ENCODE measurements around the gene TXN2. TPM values are rescaled to one million over a fixed set of nuclear protein-coding genes. Genes with fewer than 3 reads are reported as not detected.

TXN2 gene
- total RNA-seq, 1 experiment from 2014 or later, result 95.1 TPM

GRCh38 chr22:36510966-36511881, 29.8 kb upstream of the TXN2 start:
- POLR2A ChIA-PET (ENCODE audit: unreplicated experiment), result interaction anchor here (0.6 to 0.7 kb wide), 2 partner anchors 10 to 501 kb away, joined by 5 read pairs; no protein-coding TSS in a partner anchor
- H3K36me3 ChIP-seq (ENCODE audit: low read depth), result peaks cover 54% of the 10 kb centered on the region
- H3K9me3 ChIP-seq (ENCODE audit: insufficient read depth, low read depth), result no peaks in the 10 kb centered on the region
- TSS peak; percentile 5 for BruUV-seq (replicated peaks)
- H3K9me2 ChIP-seq (ENCODE audit: insufficient read depth), result no peaks in the 10 kb centered on the region
- peaks cover 15% of the 10 kb centered on the region for H3K4me1 ChIP-seq (replicated peaks; ENCODE audit: insufficient read depth)
- CTCF ChIA-PET, result interaction anchor here (0.8 to 1.3 kb wide), 3 partner anchors 11 to 263 kb away, joined by 3 to 6 read pairs (median 3); no protein-coding TSS in a partner anchor
- TF ChIP-seq CTCF (conservative IDR thresholded peaks at IDR 0.05), result peak; percentile 76
- TF ChIP-seq EZH2 (IDR thresholded peaks at IDR 0.05; ENCODE audit: low read depth), result no peak
- H3K27me3 ChIP-seq (ENCODE audit: insufficient read depth, low read depth), result no peaks in the 10 kb centered on the region
- peaks cover 4% of the 10 kb centered on the region; the same call in 1 of the 2 replicates for H3K79me2 ChIP-seq (ENCODE audit: low read depth)
- no peak overlapping the region for H2AFZ ChIP-seq
- intact Hi-C loops (cut with micrococcal nuclease; ENCODE audit: unreplicated experiment), result no loop called here
- H3K4me2 ChIP-seq, result no peak overlapping the region
- H3K4me3 ChIP-seq, result no peak overlapping the region
- DNase-seq, result peak in 1 of 2 experiments; percentile 38
- no peak overlapping the region for H3K27ac ChIP-seq
- H3F3A ChIP-seq (ENCODE audit: insufficient read depth, low read depth), result peaks cover 85% of the 10 kb centered on the region
- peaks cover 33% of the 10 kb centered on the region for H4K20me1 ChIP-seq (ENCODE audit: insufficient read depth)

GRCh38 chr22:36510384-36510783, 28.9 kb upstream of the TXN2 start:
- Histone ChIP-seq H3K9me2 (ENCODE audit: insufficient read depth) (no peaks in the 10 kb centered on the region), H3K27me3 (ENCODE audit: insufficient read depth, low read depth) (no peaks in the 10 kb centered on the region), H3K4me1 (replicated peaks; ENCODE audit: insufficient read depth) (peaks cover 15% of the 10 kb centered on the region), H4K20me1 (ENCODE audit: insufficient read depth) (peaks cover 33% of the 10 kb centered on the region), H3K36me3 (ENCODE audit: low read depth) (peaks cover 47% of the 10 kb centered on the region), H3K79me2 (ENCODE audit: low read depth) (peaks cover 13% of the 10 kb centered on the region; the same call in 1 of the 2 replicates), H3K27ac (no peak overlapping the region), H2AFZ (no peak overlapping the region), H3K4me2 (no peak overlapping the region), H3K4me3 (no peak overlapping the region), H3F3A (ENCODE audit: insufficient read depth, low read depth) (peaks cover 91% of the 10 kb centered on the region), H3K9me3 (ENCODE audit: insufficient read depth, low read depth) (no peaks in the 10 kb centered on the region)
- peak in 1 of 2 experiments; percentile 52 for DNase-seq
- TF ChIP-seq EZH2 (IDR thresholded peaks at IDR 0.05; ENCODE audit: low read depth) (no peak), CTCF (conservative IDR thresholded peaks at IDR 0.05) (no peak)
- intact Hi-C loops (cut with micrococcal nuclease; ENCODE audit: unreplicated experiment), result no loop called here
- CTCF ChIA-PET, result interaction anchor here (0.6 to 1.3 kb wide), 3 partner anchors 42 to 264 kb away, joined by 3 to 6 read pairs (median 3); no protein-coding TSS in a partner anchor
- no TSS peak for BruUV-seq (replicated peaks)
- POLR2A ChIA-PET (ENCODE audit: unreplicated experiment), result interaction anchor here (0.6 to 0.7 kb wide), 2 partner anchors 29 to 502 kb away, joined by 5 to 26 read pairs; partner anchors contain the start of gene TXN2

DNA sequence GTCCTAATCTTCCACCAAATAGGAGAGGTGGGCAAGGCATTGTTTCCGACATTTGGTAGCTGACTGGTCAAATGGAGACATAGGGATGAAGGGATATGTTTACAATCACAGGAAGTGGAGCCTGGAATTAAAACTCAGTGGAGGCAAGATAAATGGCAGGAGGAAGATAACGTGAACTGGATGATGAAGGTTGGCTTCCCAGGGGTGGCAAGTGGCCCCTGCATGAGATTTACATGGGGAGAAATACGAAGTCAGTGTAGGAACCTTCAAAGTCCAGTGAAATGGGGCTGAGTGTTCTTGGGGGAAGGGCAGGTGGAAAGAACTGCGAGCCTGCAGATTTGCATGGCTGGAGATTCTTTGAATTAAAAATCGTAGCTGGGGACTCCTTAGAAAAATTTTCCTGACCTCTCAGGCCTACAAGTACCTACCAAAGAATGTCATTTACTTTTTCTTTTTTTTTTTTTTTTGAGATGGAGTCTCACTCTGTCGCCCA, 26.1 kb upstream of the TXN2 start:
- POLR2A ChIA-PET (ENCODE audit: unreplicated experiment), result interaction anchor here (0.6 to 0.7 kb wide), 2 partner anchors 11 to 269 kb away, joined by 4 to 6 read pairs; partner anchors contain the start of gene IFT27
- Histone ChIP-seq H2AFZ (peak overlapping the region; percentile 82), H3K9me3 (ENCODE audit: insufficient read depth, low read depth) (no peaks in the 10 kb centered on the region), H3K36me3 (ENCODE audit: low read depth) (peaks cover 23% of the 10 kb centered on the region), H3K27me3 (ENCODE audit: insufficient read depth, low read depth) (no peaks in the 10 kb centered on the region), H3K4me2 (peak overlapping the region; percentile 80), H3K4me1 (replicated peaks; ENCODE audit: insufficient read depth) (peaks cover 15% of the 10 kb centered on the region), H3F3A (ENCODE audit: insufficient read depth, low read depth) (peaks cover 68% of the 10 kb centered on the region), H3K9me2 (ENCODE audit: insufficient read depth) (no peaks in the 10 kb centered on the region), H3K79me2 (ENCODE audit: low read depth) (peaks cover 14% of the 10 kb centered on the region; the same call in 1 of the 2 replicates), H3K4me3 (peak overlapping the region; percentile 61), H3K27ac (peak overlapping the region; percentile 10; the same call in 1 of the 2 replicates), H4K20me1 (ENCODE audit: insufficient read depth) (peaks cover 20% of the 10 kb centered on the region)
- no peak for DNase-seq
- TF ChIP-seq CTCF (conservative IDR thresholded peaks at IDR 0.05) (no peak), EZH2 (IDR thresholded peaks at IDR 0.05; ENCODE audit: low read depth) (no peak)
- BruUV-seq (replicated peaks), result TSS peak; percentile 92
- intact Hi-C loops (cut with micrococcal nuclease; ENCODE audit: unreplicated experiment), result no loop called here
- CTCF ChIA-PET, result interaction anchor here (0.7 kb wide), 1 partner anchor 205 kb away, joined by 4 read pairs; no protein-coding TSS in a partner anchor
